HEK293 (cell line): Measurements from ENCODE around the gene KEL.

ENCODE experiments used
- CTCF ChIA-PET: fragments of 350-600 bp; formaldehyde crosslinking; extraction: SDS; loops from one replicate; lab custom pipeline; 2021; ENCODE audit warnings: antibody characterized with exemption; lab: Yijun Ruan, JAX
- POLR2A ChIA-PET: fragments of 300-600 bp; formaldehyde crosslinking; extraction: SDS; loops from one replicate; lab custom pipeline; 2020; ENCODE audit warnings: antibody characterized with exemption, inconsistent platforms; lab: Yijun Ruan, JAX
- H3K27ac ChIP-seq: fragments of 200-500 bp; sonication (Bioruptor generic); 2 replicates; pipeline ENCODE4 v1.5.1; 2014; ENCODE audit warnings: low read depth, low read length, control low read depth, inconsistent platforms; ENCODE audit errors: extremely low read depth
- H3K36me3 ChIP-seq, 2 experiments: fragments of 200-500 bp in 1 of 2; sonication (Bioruptor generic) in 1 of 2; 1 replicate in 1 of 2; 2 replicates in 1 of 2; pipeline ENCODE4 v1.5.1; 2014 to 2017; ENCODE audit warnings: inconsistent platforms in 2 of 2, low read length in 2 of 2; ENCODE audit not compliant: control insufficient read depth in 2 of 2, insufficient read depth in 1 of 2
- H3K4me1 ChIP-seq: fragments of 200-500 bp; sonication (Bioruptor generic); 2 replicates; pipeline ENCODE4 v1.5.1; 2014; ENCODE audit warnings: mild to moderate bottlenecking, low read length, inconsistent platforms; ENCODE audit not compliant: control insufficient read depth, insufficient read depth
- H3K4me3 ChIP-seq: 2 replicates; pipeline ENCODE4 v1.5.1; 2011; ENCODE audit warnings: low read depth, mild to moderate bottlenecking, control low read depth, low read length, moderate library complexity
- H3K9me3 ChIP-seq: fragments of 200-500 bp; sonication (Bioruptor generic); 2 replicates; pipeline ENCODE4 v1.5.1; 2014; ENCODE audit warnings: low read depth, low read length, inconsistent platforms; ENCODE audit not compliant: control insufficient read depth, insufficient read depth
- KLF8 ChIP-seq: fragments of 450-650 bp; formaldehyde crosslinking; IDR thresholded peaks from 2 replicates; pipeline ENCODE4 v1.5.1; 2016; ENCODE audit warnings: missing biosample characterization, missing genetic modification characterization
- MYNN ChIP-seq: fragments of 450-650 bp; formaldehyde crosslinking; IDR thresholded peaks from 2 replicates; pipeline ENCODE4 v1.5.1; 2016; ENCODE audit warnings: missing biosample characterization, missing genetic modification characterization, borderline replicate concordance
- PRDM1 ChIP-seq: fragments of 450-650 bp; formaldehyde crosslinking; IDR thresholded peaks from 2 replicates; pipeline ENCODE4; 2016; ENCODE audit warnings: missing biosample characterization, missing genetic modification characterization
- SCRT2 ChIP-seq: fragments of 450-650 bp; formaldehyde crosslinking; IDR thresholded peaks from 2 replicates; pipeline ENCODE4 v1.5.1; 2016; ENCODE audit warnings: missing biosample characterization, missing genetic modification characterization
- ZBTB11 ChIP-seq: fragments of 450-650 bp; formaldehyde crosslinking; conservative IDR thresholded peaks from 2 replicates; pipeline ENCODE4 v1.5.1; 2016; ENCODE audit warnings: low read depth, missing biosample characterization, missing genetic modification characterization
- ZBTB17 ChIP-seq: fragments of 450-650 bp; formaldehyde crosslinking; IDR thresholded peaks from 2 replicates; pipeline ENCODE4 v1.5.1; 2016; ENCODE audit warnings: missing biosample characterization, missing genetic modification characterization
- ZBTB8A ChIP-seq: fragments of 450-650 bp; formaldehyde crosslinking; IDR thresholded peaks from 2 replicates; pipeline ENCODE4 v1.5.1; 2016; ENCODE audit warnings: missing biosample characterization, missing genetic modification characterization
- ZNF223 ChIP-seq: fragments of 450-650 bp; formaldehyde crosslinking; IDR thresholded peaks from 2 replicates; pipeline ENCODE4 v1.5.1; 2016; ENCODE audit warnings: missing biosample characterization, missing genetic modification characterization
- ZNF239 ChIP-seq: fragments of 450-650 bp; formaldehyde crosslinking; IDR thresholded peaks from 2 replicates; pipeline ENCODE4 v1.5.1; 2016; ENCODE audit warnings: missing biosample characterization, missing genetic modification characterization
- ZNF24 ChIP-seq: fragments of 450-650 bp; formaldehyde crosslinking; IDR thresholded peaks from 2 replicates; pipeline ENCODE4 v1.5.1; 2016; ENCODE audit warnings: missing biosample characterization, missing genetic modification characterization
- ZNF426 ChIP-seq: fragments of 450-650 bp; formaldehyde crosslinking; IDR thresholded peaks from 2 replicates; pipeline ENCODE4 v1.5.1; 2017; ENCODE audit warnings: missing biosample characterization, missing genetic modification characterization, mild to moderate bottlenecking, inconsistent platforms, moderate library complexity
- ZNF514 ChIP-seq: fragments of 450-650 bp; formaldehyde crosslinking; IDR thresholded peaks from 2 replicates; pipeline ENCODE4 v1.5.1; 2016; ENCODE audit warnings: missing biosample characterization, missing genetic modification characterization
- ZNF530 ChIP-seq: fragments of 450-650 bp; formaldehyde crosslinking; IDR thresholded peaks from 2 replicates; pipeline ENCODE4 v1.5.1; 2016; ENCODE audit warnings: low read depth, missing biosample characterization, missing genetic modification characterization
- ZNF548 ChIP-seq: fragments of 450-650 bp; formaldehyde crosslinking; IDR thresholded peaks from 2 replicates; pipeline ENCODE4 v1.5.1; 2016; ENCODE audit warnings: missing biosample characterization, missing genetic modification characterization
- ZNF658 ChIP-seq: fragments of 450-650 bp; formaldehyde crosslinking; IDR thresholded peaks from 2 replicates; pipeline ENCODE4; 2016; ENCODE audit warnings: missing biosample characterization, missing genetic modification characterization
- ZNF664 ChIP-seq: fragments of 450-650 bp; formaldehyde crosslinking; IDR thresholded peaks from 2 replicates; pipeline ENCODE4 v1.5.1; 2016; ENCODE audit warnings: missing biosample characterization, missing genetic modification characterization
- ZNF747 ChIP-seq: fragments of 450-650 bp; formaldehyde crosslinking; IDR thresholded peaks from 2 replicates; pipeline ENCODE4 v1.5.1; 2016; ENCODE audit warnings: missing biosample characterization, missing genetic modification characterization
- ZNF768 ChIP-seq: fragments of 450-650 bp; formaldehyde crosslinking; IDR thresholded peaks from 2 replicates; pipeline ENCODE4 v1.5.1; 2018; ENCODE audit warnings: missing biosample characterization, mild to moderate bottlenecking, missing genetic modification characterization
- ZNF843 ChIP-seq: fragments of 450-650 bp; formaldehyde crosslinking; IDR thresholded peaks from 2 replicates; pipeline ENCODE4 v1.5.1; 2016; ENCODE audit warnings: missing biosample characterization, missing genetic modification characterization
- ZSCAN18 ChIP-seq: fragments of 450-650 bp; formaldehyde crosslinking; IDR thresholded peaks from 2 replicates; pipeline ENCODE4 v1.5.1; 2016; ENCODE audit warnings: missing biosample characterization, missing genetic modification characterization
- ZSCAN4 ChIP-seq: fragments of 450-650 bp; formaldehyde crosslinking; IDR thresholded peaks from 2 replicates; pipeline ENCODE4 v1.5.1; 2017; ENCODE audit warnings: missing biosample characterization, missing genetic modification characterization

KEL gene

GRCh38 chr7:143002106-143002505 is 39.9 kb upstream of the KEL start:
- H3K27ac ChIP-seq, result no peak overlapping the region
- no peaks in the 10 kb centered on the region for H3K4me1 ChIP-seq
- no peaks in the 10 kb centered on the region for H3K9me3 ChIP-seq
- CTCF ChIA-PET, result interaction anchor here (0.6 to 10.9 kb wide), 27 partner anchors 10 to 398 kb away, joined by 3 to 148 read pairs (median 4); partner anchors contain the start of genes EPHB6 and LLCFC1
- TF ChIP-seq ZNF548 (tag by site-specific recombination) (no peak), ZBTB8A (tag by site-specific recombination) (no peak), PRDM1 (no peak), ZNF768 (tag by site-specific recombination) (no peak)
- H3K36me3 ChIP-seq, result no peaks in the 10 kb centered on the region
- no peak overlapping the region for H3K4me3 ChIP-seq
- POLR2A ChIA-PET, result no interaction called here

- H3K36me3 ChIP-seq, result no peaks in the 10 kb centered on the region
- no peak for TF ChIP-seq ZNF664
- no peak for TF ChIP-seq ZNF239 (tag by site-specific recombination)
- TF ChIP-seq ZSCAN4 (tag by site-specific recombination), result no peak
- TF ChIP-seq KLF8 (tag by site-specific recombination), result no peak
- TF ChIP-seq ZNF747, result no peak
- TF ChIP-seq ZNF223 (tag by site-specific recombination), result no peak
- no peak for TF ChIP-seq ZNF530 (tag by site-specific recombination)
- TF ChIP-seq, all 188 proteins: peak for 0
- Histone ChIP-seq H3K9me3 (no peaks in the 10 kb centered on the region), H3K27ac (no peak overlapping the region), H3K4me3 (no peak overlapping the region), H3K4me1 (no peaks in the 10 kb centered on the region)
- POLR2A ChIA-PET, result no interaction called here
- CTCF ChIA-PET, result interaction anchor here (0.7 to 10.9 kb wide), 9 partner anchors 46 to 375 kb away, joined by 3 to 148 read pairs (median 7); no protein-coding TSS in a partner anchor
These were observed 38.5 kb upstream of the KEL start for GRCh38 chr7:143000648-143001047.

- no peak overlapping the region for H3K27ac ChIP-seq
- no peaks in the 10 kb centered on the region for H3K9me3 ChIP-seq
- H3K4me1 ChIP-seq, result no peaks in the 10 kb centered on the region
- no peaks in the 10 kb centered on the region for H3K36me3 ChIP-seq
- ChIA-PET POLR2A (interaction anchor here (1.0 kb wide), 1 partner anchor 145 kb away, joined by 3 read pairs; the partner anchor contains the start of gene EPHB6), CTCF (interaction anchor here (0.6 to 10.9 kb wide), 8 partner anchors 90 to 364 kb away, joined by 3 to 148 read pairs (median 4); partner anchors contain the start of gene EPHB6)
- no peak overlapping the region for H3K4me3 ChIP-seq
- TF ChIP-seq ZBTB17 (tag by site-specific recombination), result no peak
- no peak for TF ChIP-seq ZNF658
- TF ChIP-seq SCRT2 (tag by site-specific recombination), result no peak
- no peak for TF ChIP-seq ZNF426
- no peak for TF ChIP-seq ZSCAN18 (tag by site-specific recombination)
- TF ChIP-seq ZNF843, result no peak
- TF ChIP-seq ZNF24 (tag by site-specific recombination), result no peak
- no peak for TF ChIP-seq ZNF514 (tag by site-specific recombination)
- TF ChIP-seq MYNN (tag by site-specific recombination), result no peak
- no peak for TF ChIP-seq ZNF747
- TF ChIP-seq ZBTB11 (tag by site-specific recombination), result no peak
These were observed 37.6 kb upstream of the KEL start for GRCh38 chr7:142999793-143000192.
